Endothelial cell of umbilical vein (primary cell): ENCODE data around the gene JARID2.

Experiments used
- EZH2 ChIP-seq: IDR thresholded peaks from 2 replicates; pipeline ENCODE4 v1.6.1; 2012; ENCODE audit warnings: borderline replicate concordance, low read depth, mild to moderate bottlenecking, moderate library complexity, low read length, inconsistent platforms; ENCODE audit not compliant: severe bottlenecking
- FOS ChIP-seq: IDR thresholded peaks from 2 replicates; pipeline ENCODE4 v1.6.1; 2011; ENCODE audit warnings: mild to moderate bottlenecking, low read length, moderate library complexity, borderline replicate concordance; ENCODE audit not compliant: insufficient read depth
- GATA2 ChIP-seq: IDR thresholded peaks from 2 replicates; pipeline ENCODE4 v1.7.0; 2011; ENCODE audit warnings: low read depth, mild to moderate bottlenecking, moderate library complexity, mixed read lengths, low read length; ENCODE audit not compliant: insufficient read length, insufficient read depth
- JUN ChIP-seq: IDR thresholded peaks from 2 replicates; pipeline ENCODE4 v1.6.1; 2011; ENCODE audit warnings: borderline replicate concordance, low read depth; ENCODE audit not compliant: insufficient read length, insufficient read depth
- MYC ChIP-seq: IDR thresholded peaks from one replicate; pipeline ENCODE4 v1.6.1; 2011; ENCODE audit warnings: mild to moderate bottlenecking, low read depth, low read length
- POLR2A ChIP-seq: IDR thresholded peaks from 2 replicates; pipeline ENCODE4 v1.6.1; 2012; ENCODE audit warnings: low read depth, mild to moderate bottlenecking, control low read depth, low read length
- POLR2AphosphoS5 ChIP-seq: IDR thresholded peaks from 2 replicates; pipeline ENCODE4 v1.6.1; 2012; ENCODE audit warnings: low read depth, mild to moderate bottlenecking, control low read depth, low read length, moderate library complexity; ENCODE audit not compliant: insufficient read depth
- TF ChIP-seq, protein P1 (sequence below), 2 donors: IDR thresholded peaks; 1 replicate in 1 of 2; 2 replicates in 1 of 2; pipeline ENCODE4 v1.5.1; 2011; ENCODE audit warnings: low read length in 2 of 2, mild to moderate bottlenecking in 2 of 2, moderate library complexity in 2 of 2, control low read depth in 1 of 2, inconsistent platforms in 1 of 2, low read depth in 1 of 2; ENCODE audit not compliant: insufficient read depth in 1 of 2; ENCODE audit errors: extremely low read depth in 1 of 2
- TF ChIP-seq, protein P2 (sequence below): IDR thresholded peaks from 2 replicates; pipeline ENCODE4 v1.6.1; 2011; ENCODE audit not compliant: insufficient read depth, insufficient read length

DNA sequence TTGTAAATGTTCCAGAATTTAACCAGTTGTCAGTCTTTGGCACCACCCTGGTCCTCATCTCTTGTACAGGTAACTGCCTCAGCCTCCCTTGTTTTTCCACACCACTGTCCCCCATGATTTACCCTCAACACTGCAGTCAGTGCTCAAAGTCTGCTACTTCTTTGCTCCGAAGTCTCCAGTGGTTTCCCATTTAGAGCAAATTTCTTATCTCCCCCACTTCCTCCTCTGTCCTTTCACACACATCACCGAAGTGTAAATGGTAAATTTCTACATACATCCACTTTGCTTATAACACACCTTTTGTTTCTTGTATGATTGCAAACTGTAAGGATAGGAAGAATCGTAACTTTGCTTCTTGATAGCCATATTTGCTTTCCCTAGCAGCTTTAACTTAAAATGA is 115.3 kb downstream of the JARID2 start:
- TF ChIP-seq POLR2A (no peak), EZH2 (no peak), JUN (no peak), POLR2AphosphoS5 (no peak), FOS (no peak), GATA2 (no peak), MYC (no peak)
- TF ChIP-seq, protein P1, sequence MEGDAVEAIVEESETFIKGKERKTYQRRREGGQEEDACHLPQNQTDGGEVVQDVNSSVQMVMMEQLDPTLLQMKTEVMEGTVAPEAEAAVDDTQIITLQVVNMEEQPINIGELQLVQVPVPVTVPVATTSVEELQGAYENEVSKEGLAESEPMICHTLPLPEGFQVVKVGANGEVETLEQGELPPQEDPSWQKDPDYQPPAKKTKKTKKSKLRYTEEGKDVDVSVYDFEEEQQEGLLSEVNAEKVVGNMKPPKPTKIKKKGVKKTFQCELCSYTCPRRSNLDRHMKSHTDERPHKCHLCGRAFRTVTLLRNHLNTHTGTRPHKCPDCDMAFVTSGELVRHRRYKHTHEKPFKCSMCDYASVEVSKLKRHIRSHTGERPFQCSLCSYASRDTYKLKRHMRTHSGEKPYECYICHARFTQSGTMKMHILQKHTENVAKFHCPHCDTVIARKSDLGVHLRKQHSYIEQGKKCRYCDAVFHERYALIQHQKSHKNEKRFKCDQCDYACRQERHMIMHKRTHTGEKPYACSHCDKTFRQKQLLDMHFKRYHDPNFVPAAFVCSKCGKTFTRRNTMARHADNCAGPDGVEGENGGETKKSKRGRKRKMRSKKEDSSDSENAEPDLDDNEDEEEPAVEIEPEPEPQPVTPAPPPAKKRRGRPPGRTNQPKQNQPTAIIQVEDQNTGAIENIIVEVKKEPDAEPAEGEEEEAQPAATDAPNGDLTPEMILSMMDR (IDR thresholded peaks at IDR 0.05; ENCODE audit: extremely low read depth in 1 of 2, insufficient read depth in 1 of 2, low read depth in 1 of 2, low read length in 2 of 2) = no peak
- TF ChIP-seq, protein P2, sequence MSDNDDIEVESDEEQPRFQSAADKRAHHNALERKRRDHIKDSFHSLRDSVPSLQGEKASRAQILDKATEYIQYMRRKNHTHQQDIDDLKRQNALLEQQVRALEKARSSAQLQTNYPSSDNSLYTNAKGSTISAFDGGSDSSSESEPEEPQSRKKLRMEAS = no peak
